T-helper 1 cell (primary cell): ENCODE measurements around the gene KCNIP1.
A peak's percentile ranks its signal among the peaks of the same experiment; 100 is the strongest.

Experiments used
- DNase-seq, 5 donors: peaks; one replicate each; pipeline ENCODE4 v3.0.0-alpha.2; 2012 to 2020

The KCNIP1 gene

GRCh38 chr5:170603578-170604565, 100.1 kb downstream of the KCNIP1 start:
- peak in 1 of 5 donors; percentile 27 for DNase-seq

DNA sequence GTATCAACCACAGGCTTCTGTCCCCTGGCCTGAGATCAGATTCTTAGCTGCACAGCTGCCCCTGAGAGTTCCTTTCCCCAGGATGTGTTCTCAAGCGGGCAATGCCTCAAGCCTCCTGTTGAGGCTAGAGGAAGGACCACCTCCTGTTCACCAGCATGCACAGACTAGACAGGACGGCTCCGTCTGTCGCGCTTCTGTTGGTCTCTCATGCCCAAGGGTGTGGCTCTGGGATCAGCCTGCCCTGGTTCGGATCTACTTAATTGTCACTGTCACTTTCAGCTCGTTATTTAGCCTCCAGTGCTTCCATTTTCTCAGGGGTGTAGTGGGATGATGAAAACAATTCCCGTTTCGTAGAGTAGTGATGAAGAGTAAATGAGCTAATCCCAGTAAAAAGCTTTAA, 103.1 kb downstream of the KCNIP1 start:
- no peak for DNase-seq

GRCh38 chr5:170611449-170612090, 107.8 kb downstream of the KCNIP1 start:
- DNase-seq: no peak

GRCh38 chr5:170612256-170612678, 108.4 kb downstream of the KCNIP1 start:
- no peak for DNase-seq

DNA sequence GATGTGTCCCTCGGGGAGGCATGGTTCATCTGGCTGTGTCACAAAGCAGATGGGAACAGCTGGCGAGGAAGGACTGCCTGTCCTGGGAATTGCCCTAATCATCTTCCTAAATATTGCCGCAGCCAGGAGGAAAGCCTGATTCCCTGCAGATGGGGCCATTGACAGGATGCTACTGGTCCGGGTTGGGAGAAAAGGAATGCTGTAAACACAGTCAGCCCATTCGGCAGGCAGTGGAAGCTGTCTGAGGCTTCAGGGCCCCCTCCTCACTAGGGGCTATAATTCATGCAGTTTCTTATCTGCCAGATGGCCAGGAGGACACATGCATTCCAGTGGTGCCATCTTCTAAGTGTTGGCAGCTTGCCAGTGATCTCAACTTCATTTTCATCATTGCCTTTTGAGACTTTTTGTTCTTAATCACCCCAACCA, 110.3 kb downstream of the KCNIP1 start:
- DNase-seq: no peak

DNA sequence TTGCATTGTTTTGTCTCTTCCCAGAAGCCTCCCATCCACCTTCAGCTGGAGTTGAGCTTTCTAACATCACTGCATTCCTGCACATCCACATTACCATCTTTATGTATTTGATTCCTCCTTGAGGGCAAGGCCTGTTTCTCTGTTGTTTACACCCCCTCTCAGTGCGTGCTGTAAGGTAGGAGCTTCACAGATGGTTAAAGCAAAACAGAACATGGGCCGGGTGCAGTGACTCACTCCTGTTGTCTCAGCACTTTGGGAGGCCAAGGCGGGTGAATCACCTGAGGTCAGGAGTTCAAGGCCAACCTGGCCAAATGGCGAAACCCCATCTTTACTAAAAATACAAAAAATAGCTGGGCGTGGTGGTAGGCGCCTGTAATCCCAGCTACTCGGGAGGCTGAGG, 110.9 kb downstream of the KCNIP1 start:
- DNase-seq: no peak

DNA sequence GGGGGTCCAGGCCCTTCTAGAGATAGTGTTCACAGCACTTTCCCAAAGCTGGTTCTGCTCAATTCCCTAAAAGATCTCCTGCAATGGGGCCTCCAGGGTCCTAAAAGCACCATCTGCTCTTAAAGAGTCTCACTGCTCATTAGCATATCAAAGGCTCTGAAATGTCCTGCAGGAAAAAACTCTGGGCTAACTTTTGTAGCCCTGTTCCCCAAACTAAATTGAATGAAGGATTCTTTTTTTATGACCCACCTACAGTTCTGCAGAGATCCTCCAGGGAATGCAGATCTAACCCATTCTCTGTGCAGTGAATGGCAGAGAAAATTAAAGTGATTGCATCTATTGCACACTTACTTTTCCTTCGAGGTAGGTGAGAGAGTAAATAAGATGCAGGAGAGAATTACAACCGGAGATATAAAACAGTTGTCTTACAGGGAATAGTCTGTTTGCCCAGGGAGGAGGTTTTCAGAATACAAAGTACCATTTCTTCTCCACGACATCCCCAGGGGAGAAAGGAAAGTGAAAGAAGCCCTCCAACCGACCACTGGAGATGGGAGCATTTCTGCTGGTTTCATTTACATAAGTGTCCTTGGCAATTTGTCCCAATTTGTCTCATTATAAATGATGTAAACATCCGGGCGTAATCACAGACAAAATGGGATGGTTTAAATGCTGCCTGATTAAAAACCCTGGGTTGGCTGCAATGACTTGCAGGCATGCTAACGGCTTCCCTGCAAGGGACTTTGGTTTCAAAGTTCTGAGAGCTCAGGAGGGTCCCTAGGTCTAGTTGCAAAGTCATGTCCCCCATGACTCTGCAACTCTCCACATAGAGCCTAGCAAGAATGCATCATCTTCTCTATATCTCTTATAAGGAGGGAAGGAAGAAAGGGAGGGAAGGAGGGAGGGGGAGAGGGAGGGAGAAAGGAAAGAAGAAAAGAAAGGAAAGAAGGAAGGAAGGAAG, 114.0 kb downstream of the KCNIP1 start:
- DNase-seq: no peak

DNA sequence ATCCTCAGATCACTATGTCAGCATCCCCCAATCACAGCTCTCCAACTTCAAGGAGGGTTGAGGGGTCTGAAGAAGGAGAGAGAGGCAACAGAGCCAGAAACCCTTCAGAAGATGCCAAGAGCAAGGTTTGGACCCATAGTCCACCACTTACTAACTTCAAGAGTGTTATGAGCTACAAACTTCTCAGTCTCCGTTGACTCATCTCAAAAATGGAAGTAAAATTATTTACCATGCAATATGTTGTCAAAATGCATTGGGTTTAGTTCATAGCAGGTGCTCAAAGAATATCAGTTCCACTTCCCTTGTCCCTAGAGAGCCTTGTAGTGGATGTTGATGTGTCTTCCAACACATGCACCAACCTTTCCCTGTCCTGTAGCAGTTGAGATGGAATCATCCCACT, 116.0 kb downstream of the KCNIP1 start:
- DNase-seq: peak in 1 of 5 donors; percentile 20

DNA sequence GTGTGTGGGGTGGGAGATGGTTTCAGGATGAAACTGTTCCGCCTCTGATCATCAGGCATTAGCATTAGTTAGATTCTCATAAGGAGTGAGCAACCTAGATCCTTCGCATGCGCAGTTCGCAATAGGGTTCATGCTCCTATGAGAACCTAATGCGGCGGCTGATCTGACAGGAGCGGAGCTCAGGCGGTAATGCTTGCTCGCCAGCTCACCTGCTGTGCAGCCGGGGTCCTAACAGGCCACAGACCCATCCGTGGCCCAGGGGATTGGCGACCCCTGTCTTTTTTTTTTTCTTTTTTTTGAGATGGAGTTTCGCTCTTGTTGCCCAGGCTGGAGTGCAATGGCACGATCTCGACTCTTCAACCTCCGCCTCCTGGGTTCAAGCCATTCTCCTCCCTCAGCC, 119.1 kb downstream of the KCNIP1 start:
- no peak for DNase-seq

GRCh38 chr5:170623576-170624181, 119.9 kb downstream of the KCNIP1 start:
- peak in 1 of 5 donors; percentile 22 for DNase-seq

DNA sequence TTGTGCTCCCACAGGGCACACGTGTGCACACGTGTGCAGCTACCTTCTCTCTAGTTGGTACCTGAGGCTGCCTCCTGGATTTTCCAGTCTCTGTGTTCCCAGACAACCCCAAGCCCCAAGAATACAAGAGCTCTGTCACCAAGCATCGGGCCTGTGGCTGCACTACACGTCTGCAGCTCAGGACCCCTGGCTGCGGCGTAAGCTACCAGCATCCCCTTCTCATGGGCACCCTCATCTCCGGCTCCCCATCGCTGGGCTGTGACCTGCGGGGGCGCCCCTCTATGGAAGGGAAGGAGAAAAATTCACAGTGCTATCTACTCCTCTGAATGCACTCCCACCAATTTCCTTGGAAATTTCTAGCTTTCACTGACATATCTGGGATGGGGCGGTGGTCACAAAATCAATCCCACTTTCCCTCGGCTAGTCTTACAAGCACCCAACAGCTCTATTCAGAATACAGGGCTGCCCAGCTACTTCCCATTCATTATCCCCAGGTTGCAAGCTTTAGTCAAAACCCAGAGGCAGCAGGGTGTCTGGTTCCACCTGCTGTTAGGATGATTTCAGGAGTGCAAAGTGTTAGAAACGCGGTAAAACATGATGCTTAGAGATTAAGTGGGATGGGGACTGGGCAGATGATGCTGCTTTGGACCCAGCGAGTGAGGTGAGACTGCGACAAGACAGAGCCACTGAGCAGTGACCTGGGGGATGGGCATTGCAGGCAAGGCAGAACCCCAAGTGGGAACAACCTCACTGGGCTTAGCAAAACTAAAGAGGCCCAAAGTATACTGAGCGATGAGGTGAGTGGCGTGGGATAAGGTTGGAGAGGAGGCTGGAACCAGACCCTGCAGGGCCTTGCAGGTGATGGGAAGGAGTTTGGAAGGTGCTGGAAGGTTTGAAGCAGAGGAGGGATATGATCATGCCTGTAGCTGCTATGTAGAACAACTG, 121.7 kb downstream of the KCNIP1 start:
- DNase-seq: no peak

GRCh38 chr5:170626507-170627150, 122.8 kb downstream of the KCNIP1 start:
- no peak for DNase-seq

GRCh38 chr5:170627271-170627670, 123.5 kb downstream of the KCNIP1 start:
- DNase-seq: no peak

DNA sequence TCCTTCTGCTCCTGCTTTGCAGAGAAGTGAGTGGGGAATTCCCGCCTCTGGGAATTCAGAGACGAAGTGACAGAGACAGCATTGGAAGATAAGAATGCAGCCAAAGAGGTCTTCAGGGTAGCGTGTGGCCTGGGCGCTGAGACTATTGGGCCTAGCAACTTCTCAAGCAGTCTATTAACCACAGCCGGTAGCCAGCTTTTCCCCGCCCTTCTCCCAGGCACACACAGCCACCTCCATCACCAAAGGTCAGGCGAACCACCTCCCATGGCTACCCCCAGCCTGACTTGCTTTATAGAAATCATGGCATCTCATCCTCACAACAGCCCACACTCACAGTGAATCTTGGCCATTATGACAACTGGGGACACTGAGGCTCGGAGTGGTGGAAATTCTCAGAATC, 124.2 kb downstream of the KCNIP1 start:
- DNase-seq: no peak

- DNase-seq: no peak
Observed at GRCh38 chr5:170628691-170629565, 125.1 kb downstream of the KCNIP1 start.

DNA sequence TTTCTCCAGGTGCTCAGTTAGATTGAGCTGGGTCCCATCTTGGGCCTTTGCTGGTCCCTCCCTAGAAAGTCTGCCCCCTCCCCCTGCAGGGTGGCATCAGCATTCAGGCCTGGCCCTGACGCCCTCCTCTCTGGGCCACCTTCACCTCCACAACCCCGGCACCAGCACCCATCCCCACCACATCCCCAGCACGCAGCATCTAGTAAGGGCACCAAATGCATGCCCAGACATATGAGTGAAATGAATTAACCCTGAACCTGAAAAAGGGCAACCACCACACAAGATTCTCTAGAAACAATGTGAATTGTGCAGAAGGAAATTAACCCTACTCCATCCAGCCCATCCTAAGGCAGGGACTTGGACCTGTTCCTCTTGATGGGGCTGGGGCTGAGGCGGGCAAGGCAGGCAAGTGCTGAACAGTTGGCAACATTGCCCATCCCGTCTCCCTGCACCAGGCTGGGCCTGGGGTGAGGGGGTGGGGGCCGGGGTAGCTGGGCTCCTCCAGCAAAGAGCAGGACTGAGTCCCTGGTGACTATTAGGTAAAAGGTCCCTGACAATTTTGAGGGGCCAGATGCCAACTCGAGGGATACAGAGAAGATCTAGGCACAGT, 125.9 kb downstream of the KCNIP1 start:
- DNase-seq: no peak

DNA sequence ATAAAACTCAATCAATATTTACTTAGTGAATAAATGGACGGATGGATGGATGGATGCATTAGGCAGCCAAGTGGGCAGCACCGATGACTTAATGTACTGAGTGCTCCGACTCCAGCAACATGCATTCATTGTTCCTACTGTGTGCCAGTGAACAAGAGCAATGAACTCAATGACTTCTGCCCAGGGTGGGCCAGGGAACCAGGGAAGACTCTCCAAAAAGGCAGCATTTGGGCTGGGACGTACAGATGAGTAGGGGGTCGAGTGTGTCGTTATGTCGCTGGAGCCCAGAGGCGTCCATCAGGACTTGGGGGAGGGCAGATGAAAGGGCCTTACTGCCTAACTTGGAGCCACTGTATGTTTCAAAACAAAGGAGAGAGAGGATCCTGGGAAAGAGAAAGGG, 126.4 kb downstream of the KCNIP1 start:
- no peak for DNase-seq

GRCh38 chr5:170630711-170631141, 126.9 kb downstream of the KCNIP1 start:
- no peak for DNase-seq
